ENCODE measurements around the gene IQGAP2. TPM values are rescaled to one million over a fixed set of nuclear protein-coding genes. Genes with fewer than 3 reads are reported as not detected.

IQGAP2 gene
- total RNA-seq, 1 experiment from 2014 or later, result not detected

DNA sequence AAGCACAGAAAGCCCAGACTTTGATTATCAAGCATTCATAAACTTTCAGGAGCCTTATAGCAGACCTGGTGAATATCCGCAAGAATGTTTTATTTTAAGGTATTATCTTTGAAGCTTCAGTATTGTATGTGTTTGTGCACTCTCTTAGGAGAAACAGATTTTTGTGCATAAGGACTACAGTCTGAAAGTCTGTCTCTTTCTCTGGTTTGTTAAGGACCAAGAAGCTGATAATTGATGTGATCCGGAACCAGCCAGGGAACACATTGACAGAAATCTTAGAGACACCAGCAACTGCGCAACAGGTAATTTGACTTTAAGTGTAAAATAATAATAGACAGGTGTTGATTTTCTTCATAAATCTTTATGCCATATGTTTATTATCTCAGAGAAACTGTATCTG is 290.1 kb downstream of the IQGAP2 start:
- ChIA-PET CTCF (no interaction called here), POLR2A (ENCODE audit: unreplicated experiment) (no interaction called here)
- no TSS peak for BruUV-seq (replicated peaks)
- DNase-seq, result no peak
- Histone ChIP-seq H4K20me1 (ENCODE audit: low read length) (no peaks in the 10 kb centered on the region), H3K9me2 (replicated peaks; ENCODE audit: low read length) (no peaks in the 10 kb centered on the region), H3K27ac (ENCODE audit: low read length) (no peak overlapping the region), H3F3A (ENCODE audit: low read length, unreplicated experiment) (no peaks in the 10 kb centered on the region), H3K36me3 (ENCODE audit: low read depth, low read length) (no peaks in the 10 kb centered on the region), H3K79me2 (ENCODE audit: low read length) (no peaks in the 10 kb centered on the region), H3K4me2 (ENCODE audit: low read length) (no peak overlapping the region), H3K27me3 (ENCODE audit: low read length) (no peaks in the 10 kb centered on the region), H3K4me1 (ENCODE audit: insufficient read depth, low read length) (peaks cover 36% of the 10 kb centered on the region), H2AFZ (ENCODE audit: low read length) (no peak overlapping the region), H3K9ac (ENCODE audit: low read length) (no peak overlapping the region), H3K4me3 (ENCODE audit: low read length) (no peak overlapping the region), H3K9me3 (ENCODE audit: low read length) (no peaks in the 10 kb centered on the region)
- no peak for TF ChIP-seq CTCF (conservative IDR thresholded peaks at IDR 0.05; ENCODE audit: low read depth, low read length)
- no peak for TF ChIP-seq EZH2phosphoT487 (IDR thresholded peaks at IDR 0.05; ENCODE audit: borderline replicate concordance, low read length)
- no peak for TF ChIP-seq EZH2 (IDR thresholded peaks at IDR 0.05; ENCODE audit: low read length, unreplicated experiment)
- ATAC-seq, result no peak
- intact Hi-C loops (cut with micrococcal nuclease), result no loop called here

DNA sequence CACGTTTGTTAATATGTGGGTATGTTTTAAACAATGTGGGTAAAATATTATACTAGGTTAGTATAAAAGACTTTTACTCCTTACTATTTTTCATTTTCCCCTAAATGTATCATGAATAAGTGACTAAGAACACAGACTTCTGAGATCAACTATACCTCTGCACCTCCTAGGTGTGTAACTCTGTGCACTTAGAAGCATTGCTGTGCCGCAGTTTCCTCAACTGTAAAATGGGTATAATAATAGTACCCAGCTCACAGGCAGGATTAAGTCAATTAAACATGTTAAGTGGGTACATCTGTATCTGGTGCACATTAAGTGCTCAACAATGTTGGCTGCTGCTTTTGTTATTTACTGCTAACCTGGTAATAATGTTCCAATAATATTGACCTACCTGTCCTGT is 291.2 kb downstream of the IQGAP2 start:
- no peak for ATAC-seq
- H3K27me3 ChIP-seq (ENCODE audit: low read length), result no peaks in the 10 kb centered on the region
- no peak overlapping the region for H3K4me2 ChIP-seq (ENCODE audit: low read length)
- H3K9me3 ChIP-seq (ENCODE audit: low read length), result no peaks in the 10 kb centered on the region
- no peak for DNase-seq
- TF ChIP-seq EZH2phosphoT487 (IDR thresholded peaks at IDR 0.05; ENCODE audit: borderline replicate concordance, low read length), result no peak
- TF ChIP-seq EZH2 (IDR thresholded peaks at IDR 0.05; ENCODE audit: low read length, unreplicated experiment), result no peak
- no peak for TF ChIP-seq CTCF (conservative IDR thresholded peaks at IDR 0.05; ENCODE audit: low read depth, low read length)
- no peak overlapping the region for H2AFZ ChIP-seq (ENCODE audit: low read length)
- no peak overlapping the region for H3K4me3 ChIP-seq (ENCODE audit: low read length)
- no peaks in the 10 kb centered on the region for H3F3A ChIP-seq (ENCODE audit: low read length, unreplicated experiment)
- H3K27ac ChIP-seq (ENCODE audit: low read length), result no peak overlapping the region
- ChIA-PET CTCF (no interaction called here), POLR2A (ENCODE audit: unreplicated experiment) (no interaction called here)
- no peaks in the 10 kb centered on the region for H4K20me1 ChIP-seq (ENCODE audit: low read length)
- H3K9me2 ChIP-seq (replicated peaks; ENCODE audit: low read length), result no peaks in the 10 kb centered on the region
- no TSS peak for BruUV-seq (replicated peaks)
- H3K4me1 ChIP-seq (ENCODE audit: insufficient read depth, low read length), result peaks cover 26% of the 10 kb centered on the region
- H3K9ac ChIP-seq (ENCODE audit: low read length), result no peak overlapping the region
- intact Hi-C loops (cut with micrococcal nuclease), result no loop called here
- no peaks in the 10 kb centered on the region for H3K36me3 ChIP-seq (ENCODE audit: low read depth, low read length)
- no peaks in the 10 kb centered on the region for H3K79me2 ChIP-seq (ENCODE audit: low read length)

- Histone ChIP-seq H2AFZ (ENCODE audit: low read length) (no peak overlapping the region), H3K79me2 (ENCODE audit: low read length) (no peaks in the 10 kb centered on the region), H3K9ac (ENCODE audit: low read length) (no peak overlapping the region), H3K36me3 (ENCODE audit: low read depth, low read length) (no peaks in the 10 kb centered on the region), H3F3A (ENCODE audit: low read length, unreplicated experiment) (no peaks in the 10 kb centered on the region), H3K27me3 (ENCODE audit: low read length) (no peaks in the 10 kb centered on the region), H3K4me1 (ENCODE audit: insufficient read depth, low read length) (peaks cover 15% of the 10 kb centered on the region), H3K4me2 (ENCODE audit: low read length) (no peak overlapping the region), H3K9me3 (ENCODE audit: low read length) (no peaks in the 10 kb centered on the region), H3K27ac (ENCODE audit: low read length) (no peak overlapping the region), H4K20me1 (ENCODE audit: low read length) (no peaks in the 10 kb centered on the region), H3K4me3 (ENCODE audit: low read length) (no peak overlapping the region), H3K9me2 (replicated peaks; ENCODE audit: low read length) (no peaks in the 10 kb centered on the region)
- POLR2A ChIA-PET (ENCODE audit: unreplicated experiment), result no interaction called here
- CTCF ChIA-PET, result no interaction called here
- ATAC-seq (no peak), DNase-seq (no peak)
- TF ChIP-seq EZH2 (IDR thresholded peaks at IDR 0.05; ENCODE audit: low read length, unreplicated experiment) (no peak), EZH2phosphoT487 (IDR thresholded peaks at IDR 0.05; ENCODE audit: borderline replicate concordance, low read length) (no peak), CTCF (conservative IDR thresholded peaks at IDR 0.05; ENCODE audit: low read depth, low read length) (no peak)
- BruUV-seq (replicated peaks), result no TSS peak
- intact Hi-C loops (cut with micrococcal nuclease), result no loop called here
These were observed 292.3 kb downstream of the IQGAP2 start for GRCh38 chr5:76695346-76695745.

Data from PC-3 (cell line).